Activated B cell treated with CpG ODN at 0.5 μM for 24 hours (primary cell): ENCODE data around the gene MB21D2. TPM values are rescaled to one million over a fixed set of nuclear protein-coding genes. Genes with fewer than 3 reads are reported as not detected.

Experiments used
- ATAC-seq: fragments of 200-7000 bp; cut with Tn5 transposase; one replicate; pipeline ENCODE4 v1.10.0; 2021; ENCODE audit warnings: low read depth, mild to moderate bottlenecking, moderate library complexity
- CTCF ChIA-PET: fragments of 350-600 bp; sonication (Branson Sonifier 250); formaldehyde crosslinking; loops from one replicate; lab custom pipeline; 2021; ENCODE audit warnings: antibody characterized with exemption; lab: Charles Lee
- POLR2A ChIA-PET: fragments of 350-600 bp; sonication (Branson Sonifier 250); formaldehyde crosslinking; loops from one replicate; lab custom pipeline; 2021; ENCODE audit warnings: antibody characterized with exemption; lab: Charles Lee
- DNase-seq: peaks from one replicate; pipeline ENCODE4 v3.0.0; 2022
- H3K27ac Mint-ChIP-seq: one replicate; pipeline ENCODE4 v1.8.0; 2020; ENCODE audit warnings: mixed read lengths
- H3K27me3 Mint-ChIP-seq: one replicate; pipeline ENCODE4 v1.8.0; 2021; ENCODE audit warnings: mixed read lengths
- H3K36me3 Mint-ChIP-seq: one replicate; pipeline ENCODE4 v1.8.0; 2021; ENCODE audit warnings: low read depth, mixed read lengths
- H3K4me1 Mint-ChIP-seq: one replicate; pipeline ENCODE4 v1.8.0; 2021; ENCODE audit warnings: mixed read lengths
- H3K4me3 Mint-ChIP-seq: one replicate; pipeline ENCODE4 v1.8.0; 2020; ENCODE audit warnings: mild to moderate bottlenecking, mixed read lengths
- H3K9me3 Mint-ChIP-seq: one replicate; pipeline ENCODE4 v1.8.0; 2020; ENCODE audit warnings: mixed read lengths
- CTCF ChIP-seq: fragments of 200-600 bp; IDR thresholded peaks from one replicate; pipeline ENCODE4 v1.8.0; 2022; ENCODE audit warnings: antibody characterized with exemption, mild to moderate bottlenecking
- intact Hi-C: fragments of 100-400 bp; cut with micrococcal nuclease; formaldehyde crosslinking; loops from one replicate; pipeline ENCODE4 v1.15.1; 2024
- total RNA-seq: library from RNA; stranded (reverse); gene quantifications from 2 replicates; pipeline ENCODE4 v1.2.3, GENCODE V29; 2022

Gene MB21D2
- total RNA-seq, 1 donor from 2014 or later: 0.09 TPM

- Mint-ChIP-seq H3K27me3 (peaks cover 1% of the 10 kb centered on the region), H3K4me3 (no peak overlapping the region), H3K27ac (no peak overlapping the region), H3K9me3 (no peaks in the 10 kb centered on the region), H3K36me3 (no peaks in the 10 kb centered on the region), H3K4me1 (no peaks in the 10 kb centered on the region)
- ChIA-PET POLR2A (no interaction called here), CTCF (no interaction called here)
- DNase-seq (no peak), ATAC-seq (no peak)
- no peak for TF ChIP-seq CTCF
- intact Hi-C loops: no loop called here
Observed at GRCh38 chr3:192820161-192820560, 97.5 kb downstream of the MB21D2 start.

DNA sequence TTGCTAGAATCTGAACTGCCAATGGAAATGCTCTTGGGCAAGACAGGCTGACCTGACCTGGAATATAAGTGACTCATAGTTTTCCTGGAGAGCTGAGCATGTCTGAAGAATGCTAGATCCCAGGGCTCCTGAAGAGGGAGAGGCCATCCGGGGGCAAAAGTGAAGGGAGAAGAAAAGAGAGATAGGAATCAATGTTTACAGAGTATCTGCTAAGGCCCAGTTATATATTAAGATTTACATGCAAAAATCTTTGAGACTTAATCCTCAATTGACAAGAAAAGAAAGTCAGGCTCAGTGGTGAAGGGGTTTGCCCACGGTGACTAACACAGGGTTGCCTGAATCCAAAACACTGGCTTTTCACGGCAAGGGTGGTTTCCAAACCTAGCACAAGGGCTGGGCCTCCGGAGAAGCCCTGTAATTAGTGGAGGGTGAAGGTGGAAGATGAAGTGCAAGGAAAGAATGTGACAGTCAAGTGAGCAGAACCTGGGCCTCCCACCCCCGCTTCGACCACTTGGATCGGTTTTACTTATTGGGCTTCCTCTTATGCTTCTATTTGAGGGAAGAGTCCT, 98.6 kb downstream of the MB21D2 start:
- TF ChIP-seq CTCF: no peak
- ATAC-seq (no peak), DNase-seq (no peak)
- ChIA-PET POLR2A (no interaction called here), CTCF (no interaction called here)
- no peaks in the 10 kb centered on the region for H3K9me3 Mint-ChIP-seq
- H3K36me3 Mint-ChIP-seq: no peaks in the 10 kb centered on the region
- H3K4me3 Mint-ChIP-seq: no peak overlapping the region
- H3K4me1 Mint-ChIP-seq: no peaks in the 10 kb centered on the region
- intact Hi-C loops: loop anchor here (5.0 to 10.0 kb wide), 2 partner anchors 98 to 1526 kb away; partner anchors contain the start of gene MB21D2
- H3K27me3 Mint-ChIP-seq: peaks cover 1% of the 10 kb centered on the region
- no peak overlapping the region for H3K27ac Mint-ChIP-seq

DNA sequence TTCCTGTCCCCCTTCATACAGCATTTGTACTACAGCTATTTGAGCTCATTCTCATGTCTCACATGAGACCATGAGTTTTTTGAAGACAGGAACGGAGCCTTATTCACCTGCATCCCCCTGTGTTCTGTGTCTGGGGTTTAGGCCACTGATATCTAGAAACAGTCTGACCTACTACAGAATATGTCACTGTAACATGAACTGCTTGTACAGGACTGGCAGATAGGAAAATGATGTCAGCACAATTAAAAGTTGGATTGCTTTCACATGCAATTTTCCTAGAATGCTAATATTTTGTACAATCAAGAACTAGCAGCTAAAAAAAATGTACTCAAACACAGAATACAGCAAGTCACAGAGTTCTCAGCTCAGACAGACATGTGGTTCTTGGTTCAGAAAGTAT, 99.5 kb downstream of the MB21D2 start:
- Mint-ChIP-seq H3K4me3 (no peak overlapping the region), H3K27ac (no peak overlapping the region), H3K36me3 (no peaks in the 10 kb centered on the region), H3K27me3 (peaks cover 1% of the 10 kb centered on the region), H3K9me3 (no peaks in the 10 kb centered on the region), H3K4me1 (no peaks in the 10 kb centered on the region)
- ATAC-seq: no peak
- ChIA-PET POLR2A (no interaction called here), CTCF (interaction anchor here (1.6 to 2.3 kb wide), 2 partner anchors 221 to 223 kb away, joined by 4 to 14 read pairs; no protein-coding TSS in a partner anchor)
- no peak for DNase-seq
- intact Hi-C loops: loop anchor here (5.0 to 10.0 kb wide), 2 partner anchors 99 to 1527 kb away; partner anchors contain the start of gene MB21D2
- no peak for TF ChIP-seq CTCF

DNA sequence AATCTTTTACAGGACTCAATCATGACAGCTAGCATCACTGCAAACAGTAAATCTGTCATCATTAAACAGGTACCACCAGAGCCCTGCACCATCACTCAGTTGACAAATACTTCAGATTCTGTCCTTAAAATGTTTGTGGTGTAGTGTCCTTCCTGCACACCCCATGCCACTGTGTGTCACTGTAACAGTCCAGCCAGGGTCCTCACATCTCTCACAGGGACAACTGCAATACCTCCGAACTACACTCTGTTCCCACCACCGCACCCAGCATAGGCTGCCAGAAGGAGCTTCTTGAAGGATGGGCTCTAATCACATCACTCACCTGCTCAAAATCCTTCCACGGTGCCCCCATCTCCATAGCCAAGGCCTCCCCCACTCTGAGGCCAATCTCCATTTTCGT, 100.2 kb downstream of the MB21D2 start:
- H3K9me3 Mint-ChIP-seq: no peaks in the 10 kb centered on the region
- ChIA-PET POLR2A (no interaction called here), CTCF (interaction anchor here (1.4 to 2.3 kb wide), 3 partner anchors 221 to 755 kb away, joined by 4 to 14 read pairs (median 8); no protein-coding TSS in a partner anchor)
- H3K4me1 Mint-ChIP-seq: no peaks in the 10 kb centered on the region
- ATAC-seq: no peak
- intact Hi-C loops: loop anchor here (2.0 to 10.0 kb wide), 3 partner anchors 71 to 1527 kb away; partner anchors contain the start of gene MB21D2
- TF ChIP-seq CTCF: no peak
- no peaks in the 10 kb centered on the region for H3K36me3 Mint-ChIP-seq
- H3K4me3 Mint-ChIP-seq: no peak overlapping the region
- DNase-seq: no peak
- peaks cover 1% of the 10 kb centered on the region for H3K27me3 Mint-ChIP-seq
- H3K27ac Mint-ChIP-seq: no peak overlapping the region

DNA sequence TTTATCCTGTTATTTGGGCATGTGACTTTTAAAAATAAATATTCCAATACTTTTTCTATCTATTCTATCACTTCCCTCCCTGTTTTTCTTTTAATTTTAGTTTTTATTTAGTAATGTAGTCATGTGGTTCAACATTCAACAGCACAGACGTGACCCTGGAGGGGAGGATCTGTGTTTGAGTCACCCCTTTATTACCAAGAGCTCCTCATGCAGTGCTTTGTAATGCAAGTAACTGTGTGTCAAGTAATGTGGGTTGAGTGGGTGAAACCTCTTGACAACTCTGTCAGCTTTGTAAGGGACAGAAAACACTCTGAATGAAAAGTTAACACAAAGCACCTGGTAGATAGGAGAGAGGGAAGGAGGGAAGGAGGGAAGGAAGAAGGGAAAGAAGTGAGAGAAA, 100.6 kb downstream of the MB21D2 start:
- Mint-ChIP-seq H3K27me3 (peaks cover 1% of the 10 kb centered on the region), H3K36me3 (no peaks in the 10 kb centered on the region), H3K4me3 (no peak overlapping the region), H3K4me1 (no peaks in the 10 kb centered on the region), H3K27ac (no peak overlapping the region), H3K9me3 (no peaks in the 10 kb centered on the region)
- intact Hi-C loops: loop anchor here (2.0 to 10.0 kb wide), 3 partner anchors 72 to 1528 kb away; partner anchors contain the start of gene MB21D2
- ChIA-PET CTCF (interaction anchor here (0.7 to 2.3 kb wide), 5 partner anchors 9 to 756 kb away, joined by 3 to 14 read pairs (median 4); no protein-coding TSS in a partner anchor), POLR2A (no interaction called here)
- ATAC-seq (no peak), DNase-seq (no peak)
- no peak for TF ChIP-seq CTCF
